ENCODE data around the gene GLB1L2. TPM values are rescaled to one million over a fixed set of nuclear protein-coding genes. Genes with fewer than 3 reads are reported as not detected.
A peak's percentile ranks its signal among the peaks of the same experiment; 100 is the strongest.

Gene GLB1L2
- total RNA-seq, 4 donors from 2014 or later: 4.2 to 21.6 (median 12.4) TPM

- Histone ChIP-seq H3K27ac (no peak overlapping the region), H3K27me3 (no peaks in the 10 kb centered on the region), H3K4me1 (no peaks in the 10 kb centered on the region), H3K9me3 (no peaks in the 10 kb centered on the region), H3K36me3 (no peaks in the 10 kb centered on the region), H3K4me3 (no peak overlapping the region)
- peak in 1 of 3 donors; percentile 6 for DNase-seq
- TF ChIP-seq POLR2A (IDR thresholded peaks at IDR 0.05) (no peak), CTCF (IDR thresholded peaks at IDR 0.05) (no peak)
Observed at GRCh38 chr11:134366254-134366653, 34.5 kb downstream of the GLB1L2 start.

- Histone ChIP-seq H3K27ac (no peak overlapping the region), H3K4me1 (no peaks in the 10 kb centered on the region), H3K36me3 (no peaks in the 10 kb centered on the region), H3K4me3 (no peak overlapping the region), H3K9me3 (no peaks in the 10 kb centered on the region), H3K27me3 (no peaks in the 10 kb centered on the region)
- DNase-seq: peak in 1 of 3 donors; percentile 16
- TF ChIP-seq POLR2A (IDR thresholded peaks at IDR 0.05) (no peak), CTCF (IDR thresholded peaks at IDR 0.05) (no peak)
Observed at GRCh38 chr11:134367781-134368180, 36.0 kb downstream of the GLB1L2 start.

GRCh38 chr11:134369656-134370525, 38.1 kb downstream of the GLB1L2 start:
- no peak for TF ChIP-seq CTCF (IDR thresholded peaks at IDR 0.05)
- TF ChIP-seq POLR2A (IDR thresholded peaks at IDR 0.05): no peak
- Histone ChIP-seq H3K27ac (no peak overlapping the region), H3K27me3 (no peaks in the 10 kb centered on the region), H3K4me3 (no peak overlapping the region), H3K36me3 (no peaks in the 10 kb centered on the region), H3K4me1 (no peaks in the 10 kb centered on the region), H3K9me3 (no peaks in the 10 kb centered on the region)
- DNase-seq: peak in 1 of 3 donors; percentile 29

- no peaks in the 10 kb centered on the region for H3K36me3 ChIP-seq
- DNase-seq: peak in 1 of 3 donors; percentile 29
Observed at GRCh38 chr11:134370526-134371435, 39.0 kb downstream of the GLB1L2 start.

More at GRCh38 chr11:134370526-134371435, 39.0 kb downstream of the GLB1L2 start:
- H3K4me1 ChIP-seq: no peaks in the 10 kb centered on the region
- no peaks in the 10 kb centered on the region for H3K27me3 ChIP-seq
- H3K9me3 ChIP-seq: no peaks in the 10 kb centered on the region
- no peak overlapping the region for H3K4me3 ChIP-seq
- no peak overlapping the region for H3K27ac ChIP-seq
- TF ChIP-seq CTCF (IDR thresholded peaks at IDR 0.05) (no peak), POLR2A (IDR thresholded peaks at IDR 0.05) (no peak)

Data from Peyer's patch (tissue), 4 donors.